K562 (cell line): ENCODE results near the gene MARK2. TPM values are rescaled to one million over a fixed set of nuclear protein-coding genes. Genes with fewer than 3 reads are reported as not detected.

Experiments used
- ATAC-seq: fragments of 200-7000 bp; cut with Tn5 transposase; 3 replicates; pipeline ENCODE4 v1.9.1; 2020; ENCODE audit warnings: moderate library complexity
- BruUV-seq: library from RNA; stranded (reverse); fragments of 400-500 nt; replicated peaks from 2 replicates; lab custom pipeline; 2021; lab: Mats Ljungman, UMichigan
- CTCF ChIA-PET: fragments of 300-600 bp; formaldehyde crosslinking; extraction: SDS; loops from one replicate; lab custom pipeline; 2021; ENCODE audit warnings: low intra/inter-chr PET ratio; lab: Yijun Ruan, JAX
- POLR2A ChIA-PET: fragments of 300-600, 350-650 bp; sonication (Branson Sonifier 250); formaldehyde crosslinking; extraction: SDS; loops from one replicate; lab custom pipeline; 2021; ENCODE audit warnings: antibody characterized with exemption, inconsistent platforms; lab: Yijun Ruan, JAX
- DNase-seq, 4 experiments: peaks; one replicate each; pipeline versions ENCODE4 v3.0.0 to v3.0.0-alpha.2; 2011 to 2018; ENCODE audit warnings: low spot score in 3 of 4, mixed read lengths in 3 of 4; ENCODE audit errors: extremely low read depth in 1 of 4
- FAIRE-seq: peaks from 2 replicates; lab custom pipeline; 2011; peaks lifted over from hg19 to GRCh38; lab: Jason Lieb, UNC
- H2AFZ ChIP-seq: 2 replicates; pipeline ENCODE4 v1.6.0; 2011; ENCODE audit warnings: low read depth, low read length, control low read depth, inconsistent platforms
- H3K27ac ChIP-seq: fragments of 200-600 bp; 3 replicates; pipeline ENCODE4 v1.8.0; 2011; ENCODE audit warnings: low read depth, mild to moderate bottlenecking, control low read depth, inconsistent platforms, low read length, moderate library complexity, mixed read lengths; ENCODE audit errors: extremely low read depth
- H3K27me3 ChIP-seq, 2 experiments: fragments of 300-600 bp in 1 of 2; 2 replicates in 1 of 2; 3 replicates in 1 of 2; pipeline versions ENCODE4 v1.6.0 to v1.8.0; 2011; ENCODE audit warnings: inconsistent platforms in 2 of 2, low read length in 2 of 2, mild to moderate bottlenecking in 1 of 2, mixed read lengths in 1 of 2, moderate library complexity in 1 of 2; ENCODE audit not compliant: control insufficient read depth in 2 of 2, insufficient read depth in 2 of 2
- H3K36me3 ChIP-seq: fragments of 300-600 bp; 3 replicates; pipeline ENCODE4 v1.8.0; 2011; ENCODE audit warnings: mild to moderate bottlenecking, low read length, inconsistent platforms; ENCODE audit not compliant: control insufficient read depth, insufficient read depth
- H3K4me1 ChIP-seq, 2 experiments: fragments of 200-600 bp in 1 of 2; replicated peaks in 1 of 2; 2 replicates in 1 of 2; 3 replicates in 1 of 2; pipeline versions ENCODE4 v1.5.1 to v1.8.0; 2011; ENCODE audit warnings: inconsistent platforms in 2 of 2, low read length in 2 of 2, mild to moderate bottlenecking in 1 of 2, mixed read lengths in 1 of 2, moderate library complexity in 1 of 2; ENCODE audit not compliant: control insufficient read depth in 2 of 2, insufficient read depth in 2 of 2
- H3K4me2 ChIP-seq: 2 replicates; pipeline ENCODE4 v1.6.1; 2011; ENCODE audit warnings: low read length, control low read depth, inconsistent platforms, mixed read lengths; ENCODE audit not compliant: insufficient read depth
- H3K4me3 ChIP-seq: fragments of 200-600 bp; sonication (generic), shearing (Covaris generic); 2 replicates; pipeline ENCODE4 v1.5.1; 2016; ENCODE audit warnings: control low read depth, inconsistent platforms
- H3K79me2 ChIP-seq: fragments of 200-600 bp; 3 replicates; pipeline ENCODE4 v1.8.0; 2011; ENCODE audit warnings: low read length, inconsistent platforms; ENCODE audit not compliant: control insufficient read depth, insufficient read depth
- H3K9ac ChIP-seq, 2 experiments: 2 replicates each; pipeline versions ENCODE4 v1.6.0 to v1.6.1; 2011; ENCODE audit warnings: low read depth in 2 of 2, low read length in 2 of 2, control low read depth in 1 of 2, inconsistent platforms in 1 of 2, mild to moderate bottlenecking in 1 of 2, mixed read lengths in 1 of 2; ENCODE audit not compliant: insufficient read depth in 1 of 2
- H3K9me1 ChIP-seq: one replicate; pipeline ENCODE4 v1.6.0; 2011; ENCODE audit warnings: inconsistent platforms, mild to moderate bottlenecking, low read length, moderate library complexity; ENCODE audit not compliant: control insufficient read depth, insufficient read depth
- H3K9me3 ChIP-seq: replicated peaks from 2 replicates; pipeline ENCODE4 v1.5.1; 2011; ENCODE audit warnings: low read depth, low read length, inconsistent platforms; ENCODE audit not compliant: control insufficient read depth, insufficient read depth
- H4K20me1 ChIP-seq: replicated peaks from 2 replicates; pipeline ENCODE4 v1.6.1; 2011; ENCODE audit warnings: low read length, inconsistent platforms, mixed read lengths; ENCODE audit not compliant: control insufficient read depth, insufficient read depth
- ESRRB ChIP-seq: fragments of 250-450 bp; sonication (Bioruptor Pico); IDR thresholded peaks from 2 replicates; pipeline ENCODE4 v1.5.0; 2020; ENCODE audit warnings: mild to moderate bottlenecking, moderate library complexity, borderline replicate concordance
- MEF2D ChIP-seq: conservative IDR thresholded peaks from 2 replicates; pipeline ENCODE4 v1.6.1; 2016; ENCODE audit warnings: low read depth, missing genetic modification characterization, missing compliant biosample characterization
- MNT ChIP-seq, 2 experiments: fragments of 450-650 bp; conservative IDR thresholded peaks; 2 replicates each; pipeline ENCODE4 v1.6.1; 2017; ENCODE audit warnings: mild to moderate bottlenecking in 2 of 2, moderate library complexity in 2 of 2
- REST ChIP-seq, 2 experiments: fragments of 450-650 bp; formaldehyde crosslinking in 1 of 2; IDR thresholded peaks; 2 replicates each; pipeline versions ENCODE4 v1.4.0 to v1.6.1; 2014 to 2020; ENCODE audit warnings: mild to moderate bottlenecking in 2 of 2, borderline replicate concordance in 1 of 2, low read depth in 1 of 2
- TAF1 ChIP-seq: IDR thresholded peaks from 2 replicates; pipeline ENCODE4 v1.6.1; 2011; ENCODE audit warnings: mild to moderate bottlenecking, low read length, moderate library complexity; ENCODE audit not compliant: insufficient read depth, control insufficient read depth, severe bottlenecking; ENCODE audit errors: extremely low read depth
- TCF7L2 ChIP-seq: fragments of 150-350 bp; IDR thresholded peaks from 2 replicates; pipeline ENCODE4 v1.6.1; 2016; ENCODE audit warnings: low read depth, mild to moderate bottlenecking, low read length, moderate library complexity
- ZNF146 ChIP-seq: IDR thresholded peaks from one replicate; pipeline ENCODE4 v1.6.1; 2018; ENCODE audit warnings: missing compliant biosample characterization; ENCODE audit not compliant: unreplicated experiment
- ZNF24 ChIP-seq: fragments of 450-650 bp; IDR thresholded peaks from 2 replicates; pipeline ENCODE4 v1.6.1; 2016
- WGBS: fragments of 100-300 bp; shearing (Covaris generic); methylation state at CpG from one replicate; pipeline ENCODE4 v1.1.6; 2016; ENCODE audit warnings: low coverage, mixed read lengths; ENCODE audit not compliant: insufficient coverage; ENCODE audit errors: missing lambda C conversion rate; 5-methylcytosine and 5-hydroxymethylcytosine counted together
- in situ Hi-C: fragments of 300-500 bp; cut with MboI; formaldehyde crosslinking; loops from 4 replicates; pipeline ENCODE4 v1.15.0; 2018; ENCODE audit warnings: inconsistent platforms, mixed read lengths
- intact Hi-C: fragments of 100-400 bp; cut with micrococcal nuclease; formaldehyde crosslinking; loops from 2 replicates; pipeline ENCODE4 v1.14.2; 2022
- polyA plus RNA-seq, 8 experiments: library from polyadenylated mRNA; depleted of rRNA in 4 of 8; stranded (reverse) in 5 of 8; unstranded in 3 of 8; fragments of >200 nt; fragmentation: Nextera tagmentation in 2 of 8; fragmentation: Illumina TruSeq in 1 of 8; extraction: Ambion mirVana in 2 of 8; extraction: Trizol in 1 of 8; gene quantifications; 2 replicates each; pipeline versions ENCODE4 v1.2.1 to v1.2.3, GENCODE V29; 2011 to 2014; ENCODE audit warnings: inconsistent platforms in 1 of 8, missing spikeins in 1 of 8
- total RNA-seq, 7 experiments: library from RNA; depleted of rRNA in 6 of 7; stranded (reverse); fragments of >200 nt in 6 of 7; fragmentation: Illumina TruSeq in 2 of 7; extraction: Trizol in 2 of 7; gene quantifications; 2 replicates each; pipeline versions ENCODE4 v1.2.1 to v1.2.3, GENCODE V29; 2011 to 2021; ENCODE audit warnings: low replicate concordance in 1 of 7

Gene MARK2
- total and polyA plus RNA-seq, 9 of the 15 experiments (the other 6 are each of a cell fraction or from before 2014, with no cell fraction given), result 0.32 to 43.5 (median 15.1) TPM

- no peak for DNase-seq
- H3K36me3 ChIP-seq, result peaks cover 58% of the 10 kb centered on the region
- in situ Hi-C loops, result no loop called here
- no peaks in the 10 kb centered on the region for H3K9me3 ChIP-seq
- TF ChIP-seq ZNF146, result no peak
- no peak for TF ChIP-seq REST (IDR thresholded peaks at IDR 0.05; ENCODE audit: borderline replicate concordance)
- no peak for TF ChIP-seq REST (CRISPR knock-in tag; IDR thresholded peaks at IDR 0.05; ENCODE audit: low read depth)
- TF ChIP-seq ESRRB (CRISPR knock-in tag), result no peak
- no peak for TF ChIP-seq TCF7L2
- no peak for TF ChIP-seq ZNF24
- TF ChIP-seq TAF1, result no peak
- no peak for TF ChIP-seq MEF2D (tag)
- no peak for TF ChIP-seq MNT (conservative IDR thresholded peaks at IDR 0.05)
- intact Hi-C loops, result no loop called here
- H3K27me3 ChIP-seq, result no peaks in the 10 kb centered on the region
- no peak overlapping the region for H3K4me2 ChIP-seq
- peaks cover 13% of the 10 kb centered on the region; the same call in 1 of the 2 replicates for H4K20me1 ChIP-seq
- H3K4me1 ChIP-seq, result peaks cover 22 to 29% of the 10 kb centered on the region in 2 experiments
- BruUV-seq, result no TSS peak
- no peak overlapping the region for H3K4me3 ChIP-seq
- no peak for FAIRE-seq
- H3K79me2 ChIP-seq, result peaks cover 40% of the 10 kb centered on the region
- 86% methylated on average over 6 of the region's 6 CpGs for WGBS
- no peak overlapping the region for H2AFZ ChIP-seq
- no peak for ATAC-seq
- H3K27ac ChIP-seq, result no peak overlapping the region
- ChIA-PET POLR2A (interaction anchor here (1.2 to 1.4 kb wide), 2 partner anchors 13 to 56 kb away, joined by 3 to 7 read pairs; no protein-coding TSS in a partner anchor), CTCF (no interaction called here)
- H3K9ac ChIP-seq, result no peak overlapping the region
- H3K9me1 ChIP-seq, result peaks cover 2% of the 10 kb centered on the region
Observed at GRCh38 chr11:63816166-63816565, 22.7 kb upstream of the MARK2 start.
